ACC112 (cell line): ENCODE results near the gene SBSN.

ENCODE experiments used
- H2AFZ ChIP-seq: fragments of 200-600 bp; sonication (generic); one replicate; pipeline ENCODE4 v1.6.0; 2017; ENCODE audit warnings: antibody characterized with exemption, low read length; ENCODE audit not compliant: unreplicated experiment
- H3K27ac ChIP-seq: fragments of 200-600 bp; sonication (generic); 2 replicates; pipeline ENCODE4 v1.5.1; 2014; ENCODE audit warnings: low read depth, mild to moderate bottlenecking, antibody characterized with exemption, low read length, moderate library complexity
- H3K27me3 ChIP-seq: fragments of 200-600 bp; sonication (generic); 2 replicates; pipeline ENCODE4 v1.6.1; 2014; ENCODE audit warnings: mild to moderate bottlenecking, antibody characterized with exemption, low read length, moderate library complexity, mixed read lengths; ENCODE audit not compliant: insufficient read depth
- H3K36me3 ChIP-seq: fragments of 200-600 bp; sonication (generic); 2 replicates; pipeline ENCODE4 v1.6.1; 2016; ENCODE audit warnings: mild to moderate bottlenecking, antibody characterized with exemption, low read length, moderate library complexity, mixed read lengths; ENCODE audit not compliant: insufficient read depth
- H3K4me1 ChIP-seq: fragments of 200-600 bp; sonication (generic); one replicate; pipeline ENCODE4 v1.6.1; 2016; ENCODE audit warnings: low read length, mixed read lengths; ENCODE audit not compliant: insufficient read depth, unreplicated experiment, control insufficient read depth
- H3K4me3 ChIP-seq: fragments of 200-600 bp; sonication (generic); 2 replicates; pipeline ENCODE4 v1.5.1; 2014; ENCODE audit warnings: mild to moderate bottlenecking, low read depth, low read length
- H3K79me2 ChIP-seq: fragments of 200-600 bp; sonication (generic); one replicate; pipeline ENCODE4 v1.6.0; 2016; ENCODE audit warnings: low read length; ENCODE audit not compliant: control insufficient read depth, unreplicated experiment, insufficient read depth

SBSN gene

GRCh38 chr19:35528218-35529038 is at the start of gene SBSN:
Gene SBSN (minus strand): TSS chr19:35528311. CDS start chr19:35528281, 30 bp downstream.
- no peak within 1 kb of the TSS for H3K27ac ChIP-seq
- H3K27me3 ChIP-seq: no peaks in the 10 kb centered on the region
- peaks cover 11% of the 10 kb centered on the region for H3K4me1 ChIP-seq

GRCh38 chr19:35571406-35571965 is 43.4 kb upstream of the SBSN start:
- Histone ChIP-seq H3K36me3 (no peaks in the 10 kb centered on the region), H3K27ac (no peak overlapping the region), H2AFZ (no peak overlapping the region), H3K79me2 (no peaks in the 10 kb centered on the region), H3K27me3 (peaks cover 7% of the 10 kb centered on the region), H3K4me3 (no peak overlapping the region), H3K4me1 (no peaks in the 10 kb centered on the region)

More at GRCh38 chr19:35528218-35529038, at the start of gene SBSN:
- H3K4me3 ChIP-seq: no peak within 1 kb of the TSS
- no peaks in the 10 kb centered on the region for H3K79me2 ChIP-seq
- H2AFZ ChIP-seq: no peak within 1 kb of the TSS
- no peaks in the 10 kb centered on the region for H3K36me3 ChIP-seq

GRCh38 chr19:35569281-35569781 is 41.2 kb upstream of the SBSN start:
- no peak overlapping the region for H3K27ac ChIP-seq
- H3K79me2 ChIP-seq: no peaks in the 10 kb centered on the region
- peaks cover 7% of the 10 kb centered on the region for H3K27me3 ChIP-seq
- H3K36me3 ChIP-seq: no peaks in the 10 kb centered on the region
- H2AFZ ChIP-seq: no peak overlapping the region
- H3K4me3 ChIP-seq: no peak overlapping the region
- no peaks in the 10 kb centered on the region for H3K4me1 ChIP-seq

GRCh38 chr19:35566738-35567137 is 38.6 kb upstream of the SBSN start:
- H3K27me3 ChIP-seq: peaks cover 16% of the 10 kb centered on the region
- H2AFZ ChIP-seq: no peak overlapping the region
- no peaks in the 10 kb centered on the region for H3K79me2 ChIP-seq
- no peak overlapping the region for H3K4me3 ChIP-seq
- H3K4me1 ChIP-seq: no peaks in the 10 kb centered on the region
- H3K27ac ChIP-seq: no peak overlapping the region
- no peaks in the 10 kb centered on the region for H3K36me3 ChIP-seq

GRCh38 chr19:35565016-35565856 is 37.1 kb upstream of the SBSN start:
- no peaks in the 10 kb centered on the region for H3K36me3 ChIP-seq
- no peaks in the 10 kb centered on the region for H3K4me1 ChIP-seq
- H3K27ac ChIP-seq: no peak overlapping the region
- peaks cover 12% of the 10 kb centered on the region for H3K27me3 ChIP-seq
- no peak overlapping the region for H3K4me3 ChIP-seq
- no peak overlapping the region for H2AFZ ChIP-seq
- H3K79me2 ChIP-seq: no peaks in the 10 kb centered on the region

- Histone ChIP-seq H2AFZ (no peak within 1 kb of the TSS), H3K4me1 (no peaks in the 10 kb centered on the region), H3K27me3 (peaks cover 24% of the 10 kb centered on the region), H3K27ac (no peak within 1 kb of the TSS), H3K79me2 (no peaks in the 10 kb centered on the region), H3K4me3 (no peak within 1 kb of the TSS), H3K36me3 (no peaks in the 10 kb centered on the region)
These were observed 35.2 kb upstream of the SBSN start, which contains the start of gene ATP4A for GRCh38 chr19:35563207-35563829. Gene ATP4A (minus strand): TSS chr19:35563658. CDS start chr19:35563629, 29 bp downstream.

GRCh38 chr19:35562776-35563175 is 34.7 kb upstream of the SBSN start:
- Histone ChIP-seq H3K27me3 (peaks cover 28% of the 10 kb centered on the region), H3K4me1 (no peaks in the 10 kb centered on the region), H3K4me3 (no peak overlapping the region)

GRCh38 chr19:35562336-35562735 is 34.2 kb upstream of the SBSN start:
- H3K36me3 ChIP-seq: no peaks in the 10 kb centered on the region
- H3K4me3 ChIP-seq: no peak overlapping the region
- no peaks in the 10 kb centered on the region for H3K4me1 ChIP-seq
- no peak overlapping the region for H3K27ac ChIP-seq
- no peaks in the 10 kb centered on the region for H3K79me2 ChIP-seq
- H3K27me3 ChIP-seq: peaks cover 28% of the 10 kb centered on the region
- no peak overlapping the region for H2AFZ ChIP-seq

More at GRCh38 chr19:35562776-35563175, 34.7 kb upstream of the SBSN start:
- no peak overlapping the region for H2AFZ ChIP-seq
- H3K79me2 ChIP-seq: no peaks in the 10 kb centered on the region
- H3K36me3 ChIP-seq: no peaks in the 10 kb centered on the region
- no peak overlapping the region for H3K27ac ChIP-seq

GRCh38 chr19:35561436-35561835 is 33.3 kb upstream of the SBSN start:
- Histone ChIP-seq H3K4me1 (no peaks in the 10 kb centered on the region), H3K4me3 (no peak overlapping the region), H3K27me3 (peaks cover 28% of the 10 kb centered on the region), H2AFZ (no peak overlapping the region), H3K79me2 (no peaks in the 10 kb centered on the region), H3K36me3 (no peaks in the 10 kb centered on the region), H3K27ac (no peak overlapping the region)

- Histone ChIP-seq H3K4me3 (no peak overlapping the region), H3K27ac (no peak overlapping the region), H3K27me3 (peaks cover 28% of the 10 kb centered on the region), H3K79me2 (no peaks in the 10 kb centered on the region), H3K36me3 (no peaks in the 10 kb centered on the region), H3K4me1 (no peaks in the 10 kb centered on the region), H2AFZ (no peak overlapping the region)
These were observed 32.6 kb upstream of the SBSN start for GRCh38 chr19:35560677-35561076.
